Neural cell (in vitro differentiated cells): ENCODE data around the gene SEMA6A. TPM values are rescaled to one million over a fixed set of nuclear protein-coding genes. Genes with fewer than 3 reads are reported as not detected.
"Not testable (repeated sequence)": the region's sequence is repeated elsewhere in the genome, so short reads cannot be mapped to it uniquely, and the experiment has no call there.

Experiments used
- H2AFZ ChIP-seq: fragments of 200-600, 300-800 bp; sonication (generic), shearing (Covaris generic); 2 replicates; pipeline ENCODE4 v1.6.0; 2014; ENCODE audit warnings: low read depth, mild to moderate bottlenecking, antibody characterized with exemption, low read length, moderate library complexity
- H3F3A ChIP-seq: fragments of 200-600 bp; shearing (Covaris generic); 2 replicates; pipeline ENCODE4 v1.6.1; 2016; ENCODE audit warnings: mild to moderate bottlenecking, moderate library complexity, mixed read lengths, antibody characterized with exemption, low read length; ENCODE audit not compliant: insufficient read depth, poor library complexity, severe bottlenecking
- H3K27ac ChIP-seq: fragments of 200-600, 300-800 bp; sonication (generic), shearing (Covaris generic); 2 replicates; pipeline ENCODE4 v1.5.1; 2014; ENCODE audit warnings: mild to moderate bottlenecking, low read length, moderate library complexity
- H3K27me3 ChIP-seq: fragments of 300-800, 200-600 bp; sonication (generic), shearing (Covaris generic); 2 replicates; pipeline ENCODE4 v1.6.0; 2014; ENCODE audit warnings: mild to moderate bottlenecking, low read depth, low read length, moderate library complexity; ENCODE audit not compliant: insufficient read depth
- H3K36me3 ChIP-seq: fragments of 300-800, 200-600 bp; sonication (generic), shearing (Covaris generic); 2 replicates; pipeline ENCODE4 v1.5.1; 2014; ENCODE audit warnings: mild to moderate bottlenecking, antibody characterized with exemption, low read length, moderate library complexity; ENCODE audit not compliant: insufficient read depth
- H3K4me2 ChIP-seq: fragments of 300-800, 200-600 bp; sonication (generic), shearing (Covaris generic); 2 replicates; pipeline ENCODE4 v1.6.0; 2014; ENCODE audit warnings: mild to moderate bottlenecking, low read length
- H3K4me3 ChIP-seq: fragments of 300-800, 200-600 bp; sonication (generic), shearing (Covaris generic); 2 replicates; pipeline ENCODE4 v1.5.1; 2014; ENCODE audit warnings: mild to moderate bottlenecking, low read length, moderate library complexity
- H3K79me2 ChIP-seq: fragments of 200-600 bp; shearing (Covaris generic); replicated peaks from 2 replicates; pipeline ENCODE4 v1.6.0; 2014; ENCODE audit warnings: mild to moderate bottlenecking, low read length, moderate library complexity; ENCODE audit not compliant: insufficient read depth
- H3K9ac ChIP-seq: fragments of 300-800, 200-600 bp; sonication (generic), shearing (Covaris generic); 2 replicates; pipeline ENCODE4 v1.6.1; 2016; ENCODE audit warnings: mild to moderate bottlenecking, low read length, mixed read lengths
- H3K9me2 ChIP-seq: fragments of 200-600 bp; shearing (Covaris generic); 2 replicates; pipeline ENCODE4 v1.6.1; 2016; ENCODE audit warnings: mild to moderate bottlenecking, low read length, mixed read lengths; ENCODE audit not compliant: insufficient read depth
- H3K9me3 ChIP-seq: fragments of 200-600, 300-800 bp; sonication (generic), shearing (Covaris generic); 2 replicates; pipeline ENCODE4 v1.6.1; 2016; ENCODE audit warnings: mild to moderate bottlenecking, mixed run types, low read length, moderate library complexity, mixed read lengths
- H4K20me1 ChIP-seq: fragments of 200-600 bp; shearing (Covaris generic); 2 replicates; pipeline ENCODE4 v1.6.1; 2016; ENCODE audit warnings: mild to moderate bottlenecking, mixed run types; ENCODE audit not compliant: insufficient read depth
- EP300 ChIP-seq: fragments of 450-650 bp; conservative IDR thresholded peaks from 2 replicates; pipeline ENCODE4 v1.6.1; 2014; ENCODE audit warnings: antibody characterized with exemption, mild to moderate bottlenecking, moderate library complexity; ENCODE audit not compliant: poor library complexity, severe bottlenecking
- EZH2 ChIP-seq: fragments of 200-600, 300-800 bp; shearing (Covaris generic), sonication (generic); IDR thresholded peaks from 2 replicates; pipeline ENCODE4 v1.6.1; 2014; ENCODE audit warnings: antibody characterized with exemption, low read length, borderline replicate concordance, mild to moderate bottlenecking; ENCODE audit not compliant: insufficient read depth, poor library complexity, severe bottlenecking
- MXI1 ChIP-seq: fragments of 450-650 bp; conservative IDR thresholded peaks from 2 replicates; pipeline ENCODE4 v1.6.1; 2014; ENCODE audit warnings: antibody characterized with exemption, mild to moderate bottlenecking; ENCODE audit not compliant: poor library complexity, severe bottlenecking
- POLR2AphosphoS5 ChIP-seq: IDR thresholded peaks from 2 replicates; pipeline ENCODE4 v1.6.1; 2012
- RAD21 ChIP-seq: fragments of 450-650 bp; conservative IDR thresholded peaks from 2 replicates; pipeline ENCODE4 v1.6.1; 2014; ENCODE audit warnings: antibody characterized with exemption, mild to moderate bottlenecking, moderate library complexity
- SMC3 ChIP-seq: fragments of 450-650 bp; conservative IDR thresholded peaks from 2 replicates; pipeline ENCODE4 v1.6.1; 2014; ENCODE audit warnings: antibody characterized with exemption, mild to moderate bottlenecking, moderate library complexity; ENCODE audit not compliant: poor library complexity
- TAF1 ChIP-seq: IDR thresholded peaks from 2 replicates; pipeline ENCODE4 v1.6.1; 2012; ENCODE audit warnings: low read depth
- polyA plus RNA-seq: library from polyadenylated mRNA; depleted of rRNA; stranded (reverse); fragments of >200 nt; gene quantifications from 2 replicates; pipeline ENCODE4 v1.2.3, GENCODE V29; 2014
- TF ChIP-seq, protein P1 (sequence below): fragments of 450-650 bp; IDR thresholded peaks from 2 replicates; pipeline ENCODE4 v1.5.1; 2014; ENCODE audit warnings: antibody characterized with exemption, mild to moderate bottlenecking, moderate library complexity; ENCODE audit not compliant: poor library complexity, severe bottlenecking
- TF ChIP-seq, protein P2 (sequence below): IDR thresholded peaks from 2 replicates; pipeline ENCODE4 v1.6.1; 2012; ENCODE audit warnings: borderline replicate concordance

SEMA6A gene
- polyA plus RNA-seq, 1 donor from 2014 or later = 6.5 TPM

DNA sequence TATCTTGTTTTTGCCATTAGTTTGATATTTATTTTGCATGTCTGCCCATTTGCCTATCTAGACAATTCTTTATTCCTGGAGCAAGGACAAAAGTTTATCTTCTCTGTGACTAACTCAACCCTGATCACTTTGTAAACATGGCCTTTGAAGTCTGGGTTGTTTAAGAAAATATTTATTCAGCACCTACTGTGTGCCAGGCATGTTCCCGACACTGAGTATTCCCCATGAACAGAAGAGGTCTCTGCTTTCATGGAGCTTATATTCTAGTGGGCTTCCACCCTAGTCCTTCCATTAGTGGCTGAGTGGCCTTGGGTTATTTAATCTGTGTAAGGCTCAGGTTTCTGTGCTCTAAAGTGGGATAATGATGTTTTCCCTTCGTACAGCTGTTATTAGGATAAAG, 49.7 kb downstream of the SEMA6A start:
- no peak for TF ChIP-seq SMC3
- TF ChIP-seq, protein P1, sequence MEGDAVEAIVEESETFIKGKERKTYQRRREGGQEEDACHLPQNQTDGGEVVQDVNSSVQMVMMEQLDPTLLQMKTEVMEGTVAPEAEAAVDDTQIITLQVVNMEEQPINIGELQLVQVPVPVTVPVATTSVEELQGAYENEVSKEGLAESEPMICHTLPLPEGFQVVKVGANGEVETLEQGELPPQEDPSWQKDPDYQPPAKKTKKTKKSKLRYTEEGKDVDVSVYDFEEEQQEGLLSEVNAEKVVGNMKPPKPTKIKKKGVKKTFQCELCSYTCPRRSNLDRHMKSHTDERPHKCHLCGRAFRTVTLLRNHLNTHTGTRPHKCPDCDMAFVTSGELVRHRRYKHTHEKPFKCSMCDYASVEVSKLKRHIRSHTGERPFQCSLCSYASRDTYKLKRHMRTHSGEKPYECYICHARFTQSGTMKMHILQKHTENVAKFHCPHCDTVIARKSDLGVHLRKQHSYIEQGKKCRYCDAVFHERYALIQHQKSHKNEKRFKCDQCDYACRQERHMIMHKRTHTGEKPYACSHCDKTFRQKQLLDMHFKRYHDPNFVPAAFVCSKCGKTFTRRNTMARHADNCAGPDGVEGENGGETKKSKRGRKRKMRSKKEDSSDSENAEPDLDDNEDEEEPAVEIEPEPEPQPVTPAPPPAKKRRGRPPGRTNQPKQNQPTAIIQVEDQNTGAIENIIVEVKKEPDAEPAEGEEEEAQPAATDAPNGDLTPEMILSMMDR = no peak
- TF ChIP-seq MXI1 = no peak
- no peak for TF ChIP-seq POLR2AphosphoS5
- no peak for TF ChIP-seq TAF1
- no peak for TF ChIP-seq EP300
- TF ChIP-seq RAD21 = no peak
- H3K4me2 ChIP-seq = no peak overlapping the region
- H3K27ac ChIP-seq = no peak overlapping the region
- no peaks in the 10 kb centered on the region for H4K20me1 ChIP-seq
- H3K9ac ChIP-seq = no peak overlapping the region
- H3K27me3 ChIP-seq = no peaks in the 10 kb centered on the region
- H3K36me3 ChIP-seq = no peaks in the 10 kb centered on the region
- no peaks in the 10 kb centered on the region for H3K9me3 ChIP-seq
- no peaks in the 10 kb centered on the region for H3K9me2 ChIP-seq
- peaks cover 17% of the 10 kb centered on the region for H3K79me2 ChIP-seq
- H3F3A ChIP-seq = peaks cover 4% of the 10 kb centered on the region
- no peak overlapping the region for H3K4me3 ChIP-seq
- H2AFZ ChIP-seq = no peak overlapping the region

DNA sequence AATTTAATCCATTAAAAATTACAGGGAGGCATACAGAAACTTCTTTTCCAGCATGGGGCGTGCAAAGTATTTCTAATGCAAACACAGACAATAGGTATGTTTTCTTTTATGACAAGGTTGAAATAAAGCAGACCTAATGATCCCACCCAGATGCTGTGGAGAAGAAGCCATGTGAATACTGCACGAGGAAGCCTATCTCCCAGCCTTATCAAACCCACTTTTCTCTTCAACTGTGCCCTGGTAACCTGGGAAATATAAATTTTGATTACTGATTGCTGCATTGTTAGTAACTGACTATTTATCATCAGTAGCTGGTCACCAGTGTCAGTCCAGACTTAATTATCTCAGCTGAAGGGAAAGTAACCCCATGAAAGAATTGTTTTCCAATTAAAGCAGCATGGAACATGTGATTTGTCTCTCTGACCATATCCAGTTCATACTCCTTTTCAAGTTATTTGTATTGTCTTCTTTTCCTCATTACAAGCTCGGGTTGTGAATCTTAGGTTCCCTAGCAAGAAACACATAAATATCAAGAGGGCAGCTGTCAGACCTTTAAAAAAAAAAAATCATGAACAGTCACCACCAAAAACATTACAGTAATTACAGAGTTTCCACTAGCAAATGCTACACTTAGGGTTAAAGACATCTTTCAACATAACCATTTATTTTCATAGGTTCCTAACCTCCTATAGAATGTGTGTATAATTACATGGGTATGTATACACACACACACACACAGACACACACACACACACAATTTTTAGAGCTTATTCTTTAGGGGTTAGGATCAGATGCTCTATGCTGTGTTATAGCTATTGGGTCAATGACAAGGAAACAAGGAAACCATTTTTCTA, 50.3 kb downstream of the SEMA6A start:
- H3F3A ChIP-seq = peaks cover 4% of the 10 kb centered on the region
- H3K9me2 ChIP-seq = no peaks in the 10 kb centered on the region
- no peak overlapping the region for H3K4me3 ChIP-seq
- H3K9me3 ChIP-seq = no peaks in the 10 kb centered on the region
- TF ChIP-seq SMC3 = no peak
- TF ChIP-seq EP300 = no peak
- no peak for TF ChIP-seq TAF1
- TF ChIP-seq RAD21 = no peak
- TF ChIP-seq, protein P2, sequence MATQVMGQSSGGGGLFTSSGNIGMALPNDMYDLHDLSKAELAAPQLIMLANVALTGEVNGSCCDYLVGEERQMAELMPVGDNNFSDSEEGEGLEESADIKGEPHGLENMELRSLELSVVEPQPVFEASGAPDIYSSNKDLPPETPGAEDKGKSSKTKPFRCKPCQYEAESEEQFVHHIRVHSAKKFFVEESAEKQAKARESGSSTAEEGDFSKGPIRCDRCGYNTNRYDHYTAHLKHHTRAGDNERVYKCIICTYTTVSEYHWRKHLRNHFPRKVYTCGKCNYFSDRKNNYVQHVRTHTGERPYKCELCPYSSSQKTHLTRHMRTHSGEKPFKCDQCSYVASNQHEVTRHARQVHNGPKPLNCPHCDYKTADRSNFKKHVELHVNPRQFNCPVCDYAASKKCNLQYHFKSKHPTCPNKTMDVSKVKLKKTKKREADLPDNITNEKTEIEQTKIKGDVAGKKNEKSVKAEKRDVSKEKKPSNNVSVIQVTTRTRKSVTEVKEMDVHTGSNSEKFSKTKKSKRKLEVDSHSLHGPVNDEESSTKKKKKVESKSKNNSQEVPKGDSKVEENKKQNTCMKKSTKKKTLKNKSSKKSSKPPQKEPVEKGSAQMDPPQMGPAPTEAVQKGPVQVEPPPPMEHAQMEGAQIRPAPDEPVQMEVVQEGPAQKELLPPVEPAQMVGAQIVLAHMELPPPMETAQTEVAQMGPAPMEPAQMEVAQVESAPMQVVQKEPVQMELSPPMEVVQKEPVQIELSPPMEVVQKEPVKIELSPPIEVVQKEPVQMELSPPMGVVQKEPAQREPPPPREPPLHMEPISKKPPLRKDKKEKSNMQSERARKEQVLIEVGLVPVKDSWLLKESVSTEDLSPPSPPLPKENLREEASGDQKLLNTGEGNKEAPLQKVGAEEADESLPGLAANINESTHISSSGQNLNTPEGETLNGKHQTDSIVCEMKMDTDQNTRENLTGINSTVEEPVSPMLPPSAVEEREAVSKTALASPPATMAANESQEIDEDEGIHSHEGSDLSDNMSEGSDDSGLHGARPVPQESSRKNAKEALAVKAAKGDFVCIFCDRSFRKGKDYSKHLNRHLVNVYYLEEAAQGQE = no peak
- no peak for TF ChIP-seq EZH2
- TF ChIP-seq MXI1 = no peak
- TF ChIP-seq POLR2AphosphoS5 = no peak
- TF ChIP-seq, protein P1 = no peak
- H3K4me2 ChIP-seq = no peak overlapping the region
- H2AFZ ChIP-seq = no peak overlapping the region
- no peaks in the 10 kb centered on the region for H4K20me1 ChIP-seq
- no peak overlapping the region for H3K9ac ChIP-seq
- no peaks in the 10 kb centered on the region for H3K36me3 ChIP-seq
- H3K27me3 ChIP-seq = no peaks in the 10 kb centered on the region
- peaks cover 16% of the 10 kb centered on the region for H3K79me2 ChIP-seq
- no peak overlapping the region for H3K27ac ChIP-seq

DNA sequence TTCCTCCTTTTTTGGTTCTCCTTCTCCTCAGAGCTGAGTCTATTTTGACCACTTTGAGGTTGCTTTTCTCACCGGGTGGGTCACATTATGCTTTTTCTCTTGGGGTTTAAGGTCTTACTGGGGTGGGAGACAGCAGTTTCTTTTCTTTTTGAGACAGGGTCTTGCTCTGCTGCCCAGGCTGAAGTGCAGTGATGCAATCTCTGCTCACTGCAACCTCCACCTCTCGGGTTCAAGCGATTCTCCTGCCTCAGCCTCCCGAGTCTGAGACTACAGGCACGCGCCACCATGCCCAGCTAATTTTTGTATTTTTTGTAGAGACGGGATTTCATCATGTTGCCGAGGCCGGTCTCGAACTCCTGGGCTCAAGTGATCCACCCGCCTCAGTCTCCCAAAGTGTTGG, 51.4 kb downstream of the SEMA6A start:
- not testable (repeated sequence) for H3K9me2 ChIP-seq, H4K20me1 ChIP-seq, H3K4me2 ChIP-seq, H3K4me3 ChIP-seq, H3K27ac ChIP-seq, H3K9ac ChIP-seq, H2AFZ ChIP-seq, H3K9me3 ChIP-seq, H3F3A ChIP-seq, H3K36me3 ChIP-seq, H3K27me3 ChIP-seq
- H3K79me2 ChIP-seq = peaks cover 16% of the 10 kb centered on the region
